ENCODE results near the gene NRP1. TPM values are rescaled to one million over a fixed set of nuclear protein-coding genes. Genes with fewer than 3 reads are reported as not detected.
A peak's percentile ranks its signal among the peaks of the same experiment; 100 is the strongest.
"Not testable (repeated sequence)": the region's sequence is repeated elsewhere in the genome, so short reads cannot be mapped to it uniquely, and the experiment has no call there.

The NRP1 gene
- total RNA-seq, 1 experiment from 2014 or later = 39.6 TPM

- DNase-seq (ENCODE audit: low spot score) = peak; percentile 90
These were observed 96.5 kb downstream of the NRP1 start for GRCh38 chr10:33237736-33238624.

- DNase-seq (ENCODE audit: low spot score) = no peak
These were observed 97.6 kb downstream of the NRP1 start for GRCh38 chr10:33236916-33237315.

- DNase-seq (ENCODE audit: low spot score) = no peak
These were observed 98.5 kb downstream of the NRP1 start for GRCh38 chr10:33235951-33236350.

- no peak for DNase-seq (ENCODE audit: low spot score)
These were observed 99.1 kb downstream of the NRP1 start for GRCh38 chr10:33235251-33235884.

- no peak for DNase-seq (ENCODE audit: low spot score)
These were observed 99.6 kb downstream of the NRP1 start for GRCh38 chr10:33234831-33235237.

- no peak for DNase-seq (ENCODE audit: low spot score)
These were observed 100.8 kb downstream of the NRP1 start for GRCh38 chr10:33233635-33234034.

GRCh38 chr10:33233221-33233620 is 101.2 kb downstream of the NRP1 start:
- DNase-seq (ENCODE audit: low spot score) = no peak

- no peak for DNase-seq (ENCODE audit: low spot score)
These were observed 102.7 kb downstream of the NRP1 start for GRCh38 chr10:33231621-33232350.

GRCh38 chr10:33229949-33230267 is 104.6 kb downstream of the NRP1 start:
- DNase-seq (ENCODE audit: low spot score) = no peak

- no peak for DNase-seq (ENCODE audit: low spot score)
These were observed 105.1 kb downstream of the NRP1 start for GRCh38 chr10:33229252-33229948.

GRCh38 chr10:33228426-33228825 is 106.0 kb downstream of the NRP1 start:
- no peak for DNase-seq (ENCODE audit: low spot score)

- no peak for DNase-seq (ENCODE audit: low spot score)
These were observed 107.0 kb downstream of the NRP1 start for GRCh38 chr10:33227489-33227888.

GRCh38 chr10:33224251-33224965 is 110.1 kb downstream of the NRP1 start:
- DNase-seq (ENCODE audit: low spot score) = no peak

GRCh38 chr10:33223326-33224000 is 111.0 kb downstream of the NRP1 start:
- DNase-seq (ENCODE audit: low spot score) = no peak

- DNase-seq (ENCODE audit: low spot score) = not testable (repeated sequence)
These were observed 112.2 kb downstream of the NRP1 start for GRCh38 chr10:33222304-33222703.

GRCh38 chr10:33217854-33218253 is 116.6 kb downstream of the NRP1 start:
- no peak for DNase-seq (ENCODE audit: low spot score)

- peak; percentile 41 for DNase-seq (ENCODE audit: low spot score)
These were observed 117.6 kb downstream of the NRP1 start for GRCh38 chr10:33216661-33217427.

GRCh38 chr10:33215635-33216034 is 118.8 kb downstream of the NRP1 start:
- no peak for DNase-seq (ENCODE audit: low spot score)

- DNase-seq (ENCODE audit: low spot score) = no peak
These were observed 119.3 kb downstream of the NRP1 start for GRCh38 chr10:33215154-33215553.

- no peak for DNase-seq (ENCODE audit: low spot score)
These were observed 120.3 kb downstream of the NRP1 start for GRCh38 chr10:33214174-33214573.

All from H4 (cell line).